GM23338 (cell line): ENCODE data around the gene IL6R. TPM values are rescaled to one million over a fixed set of nuclear protein-coding genes. Genes with fewer than 3 reads are reported as not detected.

Experiments
- ATAC-seq: fragments of 200-7000 bp; cut with Tn5 transposase; 3 replicates; pipeline ENCODE4 v1.9.1; 2020
- DNase-seq: peaks from one replicate; pipeline ENCODE4 v3.0.0-alpha.2; 2015; ENCODE audit warnings: low spot score
- H2AFZ ChIP-seq: fragments of 200-600 bp; sonication (generic); 2 replicates; pipeline ENCODE4 v1.8.0; 2016; ENCODE audit warnings: antibody characterized with exemption, mild to moderate bottlenecking, moderate library complexity
- H3F3A ChIP-seq: fragments of 200-600 bp; sonication (generic); replicated peaks from 2 replicates; pipeline ENCODE4 v1.8.0; 2017; ENCODE audit warnings: antibody characterized with exemption, mixed run types, low read depth
- H3K27ac ChIP-seq: fragments of 200-600 bp; sonication (generic); 2 replicates; pipeline ENCODE4 v1.6.1; 2016; ENCODE audit warnings: low read depth
- H3K27me3 ChIP-seq: fragments of 200-600 bp; sonication (generic); 2 replicates; pipeline ENCODE4 v1.8.0; 2016; ENCODE audit warnings: mild to moderate bottlenecking, mixed run types, moderate library complexity; ENCODE audit not compliant: insufficient read depth
- H3K36me3 ChIP-seq: fragments of 200-600 bp; sonication (generic); 2 replicates; pipeline ENCODE4 v1.8.0; 2016; ENCODE audit warnings: mild to moderate bottlenecking; ENCODE audit not compliant: insufficient read depth
- H3K4me1 ChIP-seq: fragments of 200-600 bp; sonication (generic); 2 replicates; pipeline ENCODE4 v1.8.0; 2016; ENCODE audit warnings: mild to moderate bottlenecking, moderate library complexity; ENCODE audit not compliant: insufficient read depth
- H3K4me2 ChIP-seq: fragments of 200-600 bp; sonication (generic); 2 replicates; pipeline ENCODE4 v1.7.1; 2017; ENCODE audit warnings: mixed run types
- H3K4me3 ChIP-seq: fragments of 200-600 bp; sonication (generic); 2 replicates; pipeline ENCODE4 v1.6.1; 2016; ENCODE audit warnings: mixed run types
- H3K79me2 ChIP-seq: fragments of 200-600 bp; sonication (generic); replicated peaks from 2 replicates; pipeline ENCODE4 v1.8.0; 2017; ENCODE audit warnings: mild to moderate bottlenecking; ENCODE audit not compliant: insufficient read depth
- H3K9me2 ChIP-seq: fragments of 200-600 bp; sonication (generic); 2 replicates; pipeline ENCODE4 v1.8.0; 2017; ENCODE audit not compliant: insufficient read depth
- H4K20me1 ChIP-seq: fragments of 200-600 bp; sonication (generic); replicated peaks from 2 replicates; pipeline ENCODE4 v1.8.0; 2017; ENCODE audit warnings: mild to moderate bottlenecking; ENCODE audit not compliant: insufficient read depth
- H3K27ac Mint-ChIP-seq: 2 replicates; pipeline ENCODE4 v1.8.0; 2020; ENCODE audit warnings: inconsistent platforms, mild to moderate bottlenecking, moderate library complexity, mixed read lengths
- H3K27me3 Mint-ChIP-seq: 3 replicates; pipeline ENCODE4 v1.8.0; 2022; ENCODE audit warnings: low read depth, mild to moderate bottlenecking, moderate library complexity, mixed read lengths, inconsistent platforms; ENCODE audit not compliant: insufficient read depth, poor library complexity
- H3K36me3 Mint-ChIP-seq: 3 replicates; pipeline ENCODE4 v1.8.0; 2021; ENCODE audit warnings: low read depth, mild to moderate bottlenecking, inconsistent platforms, moderate library complexity, mixed read lengths
- H3K4me1 Mint-ChIP-seq: 3 replicates; pipeline ENCODE4 v1.8.0; 2020; ENCODE audit warnings: mild to moderate bottlenecking, inconsistent platforms, mixed read lengths
- H3K4me3 Mint-ChIP-seq: 3 replicates; pipeline ENCODE4 v1.8.0; 2021; ENCODE audit warnings: moderate library complexity, mild to moderate bottlenecking, inconsistent platforms, mixed read lengths
- H3K9me3 Mint-ChIP-seq: 3 replicates; pipeline ENCODE4 v1.8.0; 2020; ENCODE audit warnings: moderate library complexity, mild to moderate bottlenecking, inconsistent platforms, mixed read lengths
- CREB1 ChIP-seq: fragments of 250-450 bp; sonication (Bioruptor Pico); IDR thresholded peaks from 2 replicates; pipeline ENCODE4 v1.5.0; 2020; ENCODE audit warnings: low read depth, mild to moderate bottlenecking, moderate library complexity
- EZH2 ChIP-seq: fragments of 200-600 bp; sonication (generic); IDR thresholded peaks from one replicate; pipeline ENCODE4 v1.8.0; 2017; ENCODE audit warnings: antibody characterized with exemption, mild to moderate bottlenecking, low read depth; ENCODE audit not compliant: unreplicated experiment
- EZH2phosphoT487 ChIP-seq: fragments of 200-600 bp; sonication (generic); IDR thresholded peaks from one replicate; pipeline ENCODE4 v1.8.1; 2018; ENCODE audit warnings: antibody characterized with exemption; ENCODE audit not compliant: unreplicated experiment
- JUNB ChIP-seq: IDR thresholded peaks from one replicate; pipeline ENCODE4 v1.6.1; 2016; ENCODE audit warnings: antibody characterized with exemption; ENCODE audit not compliant: unreplicated experiment
- NANOG ChIP-seq: IDR thresholded peaks from 2 replicates; pipeline ENCODE4 v1.6.1; 2016; ENCODE audit warnings: antibody characterized with exemption, borderline replicate concordance
- STAT1 ChIP-seq: IDR thresholded peaks from one replicate; pipeline ENCODE4 v1.6.1; 2016; ENCODE audit warnings: antibody characterized with exemption; ENCODE audit not compliant: unreplicated experiment
- ZNF114 ChIP-seq: fragments of 250-450 bp; sonication (Bioruptor Pico); IDR thresholded peaks from 2 replicates; pipeline ENCODE4 v1.5.0; 2020; ENCODE audit warnings: mild to moderate bottlenecking, moderate library complexity
- ZNF331 ChIP-seq: fragments of 250-450 bp; sonication (Bioruptor Pico); IDR thresholded peaks from 2 replicates; pipeline ENCODE4 v1.5.0; 2020; ENCODE audit warnings: low read depth, mild to moderate bottlenecking, moderate library complexity
- polyA plus RNA-seq: library from polyadenylated mRNA; unstranded; fragments of >200 nt; fragmentation: Nextera tagmentation; extraction: Ambion mirVana; gene quantifications from 2 replicates; pipeline ENCODE4 v1.2.1, GENCODE V29; 2016
- total RNA-seq: library from RNA; depleted of rRNA; stranded (reverse); fragments of >200 nt; shearing (Covaris generic); gene quantifications from 2 replicates; pipeline ENCODE4 v1.2.3, GENCODE V29; 2014
- TF ChIP-seq, protein P1 (sequence below), 2 experiments: fragments of 200-600 bp in 1 of 2; sonication (generic) in 1 of 2; conservative IDR thresholded peaks; 2 replicates each; pipeline versions ENCODE4 v1.5.1 to v1.6.1; 2016 to 2017; ENCODE audit warnings: antibody characterized with exemption in 2 of 2, low read depth in 2 of 2, mild to moderate bottlenecking in 2 of 2, moderate library complexity in 1 of 2
- TF ChIP-seq, protein P2 (sequence below): IDR thresholded peaks from 2 replicates; pipeline ENCODE4 v1.6.1; 2016; ENCODE audit warnings: antibody characterized with exemption
- TF ChIP-seq, protein P3 (sequence below): IDR thresholded peaks from one replicate; pipeline ENCODE4 v1.6.1; 2018; ENCODE audit warnings: antibody characterized with exemption; ENCODE audit not compliant: unreplicated experiment

IL6R gene
- total and polyA plus RNA-seq, 2 experiments from 2014 or later: 1.0 to 13.8 TPM

DNA sequence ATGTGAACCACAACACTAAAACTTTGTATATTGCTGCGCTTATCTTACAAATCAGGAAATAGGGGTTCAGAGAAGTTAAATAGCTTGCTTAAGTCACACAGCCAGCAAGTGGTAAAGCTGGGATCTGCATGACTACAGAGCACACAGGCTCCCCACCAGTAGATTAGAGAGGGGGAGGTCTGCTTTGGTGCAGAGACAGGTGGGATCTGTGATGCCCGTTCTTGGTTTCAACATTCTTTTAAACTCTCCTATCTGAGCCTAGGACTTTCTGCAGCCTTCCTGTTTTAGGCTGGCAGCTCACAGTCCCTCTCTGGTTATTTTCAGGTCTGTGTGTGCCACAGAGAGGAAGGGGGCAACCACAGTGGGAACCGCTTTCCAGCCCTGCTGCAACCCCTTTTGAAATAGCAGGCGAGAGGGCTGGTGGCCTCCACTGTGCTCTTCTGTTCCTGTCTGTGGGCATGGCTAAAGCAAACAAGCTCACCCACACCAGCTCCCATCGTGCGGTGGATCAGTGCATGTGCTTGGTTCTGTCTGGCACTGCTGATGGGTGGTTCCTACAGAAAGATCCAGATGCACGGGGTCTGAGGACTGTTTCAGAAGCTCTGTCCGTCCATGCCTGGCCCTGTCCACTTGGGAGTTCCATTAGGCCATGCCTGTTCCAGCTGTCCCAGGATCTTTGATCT, 1.7 kb upstream of the IL6R start (continued):
- TF ChIP-seq, protein P1, sequence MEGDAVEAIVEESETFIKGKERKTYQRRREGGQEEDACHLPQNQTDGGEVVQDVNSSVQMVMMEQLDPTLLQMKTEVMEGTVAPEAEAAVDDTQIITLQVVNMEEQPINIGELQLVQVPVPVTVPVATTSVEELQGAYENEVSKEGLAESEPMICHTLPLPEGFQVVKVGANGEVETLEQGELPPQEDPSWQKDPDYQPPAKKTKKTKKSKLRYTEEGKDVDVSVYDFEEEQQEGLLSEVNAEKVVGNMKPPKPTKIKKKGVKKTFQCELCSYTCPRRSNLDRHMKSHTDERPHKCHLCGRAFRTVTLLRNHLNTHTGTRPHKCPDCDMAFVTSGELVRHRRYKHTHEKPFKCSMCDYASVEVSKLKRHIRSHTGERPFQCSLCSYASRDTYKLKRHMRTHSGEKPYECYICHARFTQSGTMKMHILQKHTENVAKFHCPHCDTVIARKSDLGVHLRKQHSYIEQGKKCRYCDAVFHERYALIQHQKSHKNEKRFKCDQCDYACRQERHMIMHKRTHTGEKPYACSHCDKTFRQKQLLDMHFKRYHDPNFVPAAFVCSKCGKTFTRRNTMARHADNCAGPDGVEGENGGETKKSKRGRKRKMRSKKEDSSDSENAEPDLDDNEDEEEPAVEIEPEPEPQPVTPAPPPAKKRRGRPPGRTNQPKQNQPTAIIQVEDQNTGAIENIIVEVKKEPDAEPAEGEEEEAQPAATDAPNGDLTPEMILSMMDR (conservative IDR thresholded peaks at IDR 0.05; ENCODE audit: low read depth in 2 of 2): no peak
- no peak for TF ChIP-seq ZNF114 (CRISPR knock-in tag)
- no peak for TF ChIP-seq CREB1 (CRISPR knock-in tag)
- no peak for TF ChIP-seq ZNF331 (CRISPR knock-in tag)
- TF ChIP-seq, protein P2, sequence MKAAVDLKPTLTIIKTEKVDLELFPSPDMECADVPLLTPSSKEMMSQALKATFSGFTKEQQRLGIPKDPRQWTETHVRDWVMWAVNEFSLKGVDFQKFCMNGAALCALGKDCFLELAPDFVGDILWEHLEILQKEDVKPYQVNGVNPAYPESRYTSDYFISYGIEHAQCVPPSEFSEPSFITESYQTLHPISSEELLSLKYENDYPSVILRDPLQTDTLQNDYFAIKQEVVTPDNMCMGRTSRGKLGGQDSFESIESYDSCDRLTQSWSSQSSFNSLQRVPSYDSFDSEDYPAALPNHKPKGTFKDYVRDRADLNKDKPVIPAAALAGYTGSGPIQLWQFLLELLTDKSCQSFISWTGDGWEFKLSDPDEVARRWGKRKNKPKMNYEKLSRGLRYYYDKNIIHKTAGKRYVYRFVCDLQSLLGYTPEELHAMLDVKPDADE: no peak
- no peak for TF ChIP-seq JUNB
- TF ChIP-seq, protein P3, sequence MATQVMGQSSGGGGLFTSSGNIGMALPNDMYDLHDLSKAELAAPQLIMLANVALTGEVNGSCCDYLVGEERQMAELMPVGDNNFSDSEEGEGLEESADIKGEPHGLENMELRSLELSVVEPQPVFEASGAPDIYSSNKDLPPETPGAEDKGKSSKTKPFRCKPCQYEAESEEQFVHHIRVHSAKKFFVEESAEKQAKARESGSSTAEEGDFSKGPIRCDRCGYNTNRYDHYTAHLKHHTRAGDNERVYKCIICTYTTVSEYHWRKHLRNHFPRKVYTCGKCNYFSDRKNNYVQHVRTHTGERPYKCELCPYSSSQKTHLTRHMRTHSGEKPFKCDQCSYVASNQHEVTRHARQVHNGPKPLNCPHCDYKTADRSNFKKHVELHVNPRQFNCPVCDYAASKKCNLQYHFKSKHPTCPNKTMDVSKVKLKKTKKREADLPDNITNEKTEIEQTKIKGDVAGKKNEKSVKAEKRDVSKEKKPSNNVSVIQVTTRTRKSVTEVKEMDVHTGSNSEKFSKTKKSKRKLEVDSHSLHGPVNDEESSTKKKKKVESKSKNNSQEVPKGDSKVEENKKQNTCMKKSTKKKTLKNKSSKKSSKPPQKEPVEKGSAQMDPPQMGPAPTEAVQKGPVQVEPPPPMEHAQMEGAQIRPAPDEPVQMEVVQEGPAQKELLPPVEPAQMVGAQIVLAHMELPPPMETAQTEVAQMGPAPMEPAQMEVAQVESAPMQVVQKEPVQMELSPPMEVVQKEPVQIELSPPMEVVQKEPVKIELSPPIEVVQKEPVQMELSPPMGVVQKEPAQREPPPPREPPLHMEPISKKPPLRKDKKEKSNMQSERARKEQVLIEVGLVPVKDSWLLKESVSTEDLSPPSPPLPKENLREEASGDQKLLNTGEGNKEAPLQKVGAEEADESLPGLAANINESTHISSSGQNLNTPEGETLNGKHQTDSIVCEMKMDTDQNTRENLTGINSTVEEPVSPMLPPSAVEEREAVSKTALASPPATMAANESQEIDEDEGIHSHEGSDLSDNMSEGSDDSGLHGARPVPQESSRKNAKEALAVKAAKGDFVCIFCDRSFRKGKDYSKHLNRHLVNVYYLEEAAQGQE: no peak

DNA sequence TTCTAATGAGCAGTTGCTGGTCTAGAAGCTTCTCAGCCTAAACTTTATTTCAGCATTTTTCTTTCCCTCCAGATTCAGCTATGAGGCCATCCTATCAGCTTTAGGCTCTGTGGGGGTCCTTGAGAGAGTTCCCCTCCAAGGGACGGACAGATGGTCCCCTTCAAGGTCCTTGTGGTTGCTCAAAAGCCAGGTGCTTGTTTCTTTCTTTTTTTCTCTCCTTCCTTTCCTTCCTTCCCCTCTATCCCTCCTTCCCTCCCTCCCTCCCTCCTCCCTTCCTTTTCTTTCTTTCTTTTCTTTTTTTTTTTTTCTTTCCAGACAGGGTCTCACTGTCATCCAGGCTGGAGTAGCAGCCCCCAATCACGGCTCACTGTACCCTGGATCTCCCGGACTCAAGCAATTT, 1.2 kb upstream of the IL6R start:
- no peak for DNase-seq
- no peaks in the 10 kb centered on the region for H3K36me3 ChIP-seq
- H3K27me3 ChIP-seq: peaks cover 42% of the 10 kb centered on the region
- no peaks in the 10 kb centered on the region for H4K20me1 ChIP-seq
- Mint-ChIP-seq H3K27me3 (peaks cover 46% of the 10 kb centered on the region), H3K36me3 (no peaks in the 10 kb centered on the region; the same call in 2 of the 3 replicates), H3K4me3 (no peak overlapping the region), H3K4me1 (peaks cover 13% of the 10 kb centered on the region), H3K9me3 (no peaks in the 10 kb centered on the region), H3K27ac (no peak overlapping the region)
- no peak overlapping the region for H3K4me2 ChIP-seq
- no peak overlapping the region for H3K27ac ChIP-seq
- peak overlapping the region; percentile 52 for H2AFZ ChIP-seq
- peaks cover 11% of the 10 kb centered on the region; the same call in 1 of the 2 replicates for H3K4me1 ChIP-seq
- H3K4me3 ChIP-seq: no peak overlapping the region
- no peaks in the 10 kb centered on the region for H3K9me2 ChIP-seq
- ATAC-seq: no peak
- 0 out of 2 replicates have a peak, but pooled peaks cover 6% of the 10 kb centered on the region for H3F3A ChIP-seq
- H3K79me2 ChIP-seq: no peaks in the 10 kb centered on the region
- TF ChIP-seq ZNF331 (CRISPR knock-in tag) (no peak), STAT1 (no peak), EZH2phosphoT487 (no peak), NANOG (no peak), EZH2 (no peak), ZNF114 (CRISPR knock-in tag) (no peak)
- TF ChIP-seq, protein P3: no peak
- TF ChIP-seq, protein P1 (conservative IDR thresholded peaks at IDR 0.05; ENCODE audit: low read depth in 2 of 2): no peak
- TF ChIP-seq, protein P2: no peak
